Progenitor cell of endocrine pancreas (in vitro differentiated cells): ENCODE data around the gene CAMSAP1. TPM values are rescaled to one million over a fixed set of nuclear protein-coding genes. Genes with fewer than 3 reads are reported as not detected.

Experiments
- DNase-seq: peaks from one replicate; pipeline ENCODE4 v3.0.0; 2021; ENCODE audit warnings: low spot score; ENCODE audit not compliant: unreplicated experiment
- H3K27ac Mint-ChIP-seq: 2 replicates; pipeline ENCODE4 v1.8.0; 2021; ENCODE audit warnings: mild to moderate bottlenecking, moderate library complexity, mixed read lengths
- H3K27me3 Mint-ChIP-seq: 2 replicates; pipeline ENCODE4 v1.8.0; 2021; ENCODE audit warnings: mixed read lengths
- H3K36me3 Mint-ChIP-seq: 2 replicates; pipeline ENCODE4 v1.8.0; 2022; ENCODE audit warnings: mixed read lengths; ENCODE audit not compliant: insufficient read depth
- H3K4me1 Mint-ChIP-seq: 2 replicates; pipeline ENCODE4 v1.8.0; 2021; ENCODE audit warnings: low read depth, mixed read lengths
- H3K4me3 Mint-ChIP-seq: 2 replicates; pipeline ENCODE4 v1.8.0; 2021; ENCODE audit warnings: low read depth, mild to moderate bottlenecking, moderate library complexity, mixed read lengths
- H3K9me3 Mint-ChIP-seq: 2 replicates; pipeline ENCODE4 v1.8.0; 2021; ENCODE audit warnings: low read depth, mixed read lengths
- total RNA-seq: library from RNA; stranded (reverse); gene quantifications from 2 replicates; pipeline ENCODE4 v1.2.1, GENCODE V29; 2021
- TF ChIP-seq, protein P1 (sequence below): fragments of 200-600 bp; sonication (generic); IDR thresholded peaks from one replicate; pipeline ENCODE4 v1.5.0; 2021; ENCODE audit warnings: antibody characterized with exemption, mild to moderate bottlenecking; ENCODE audit not compliant: unreplicated experiment

Gene CAMSAP1
- total RNA-seq, 1 donor from 2014 or later, result 82.2 TPM

DNA sequence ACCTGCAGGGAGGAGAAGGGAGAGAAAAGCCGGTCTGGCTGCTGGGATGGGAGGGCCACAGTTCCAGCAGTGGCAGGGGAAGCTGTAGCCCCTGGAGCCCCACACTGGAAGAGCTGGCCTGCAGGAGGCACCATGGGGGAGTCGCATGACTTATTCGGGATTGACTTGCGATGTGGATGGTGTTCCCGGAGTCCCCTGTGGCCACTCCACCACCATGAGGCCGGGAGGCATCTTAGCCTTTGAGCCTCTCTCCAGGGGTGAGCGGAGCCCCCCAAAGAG is 113.3 kb downstream of the CAMSAP1 start:
- Mint-ChIP-seq H3K36me3 (no peaks in the 10 kb centered on the region), H3K27ac (no peak overlapping the region), H3K9me3 (no peaks in the 10 kb centered on the region), H3K4me3 (no peak overlapping the region), H3K27me3 (no peaks in the 10 kb centered on the region), H3K4me1 (no peaks in the 10 kb centered on the region)
- DNase-seq, result no peak
- TF ChIP-seq, protein P1, sequence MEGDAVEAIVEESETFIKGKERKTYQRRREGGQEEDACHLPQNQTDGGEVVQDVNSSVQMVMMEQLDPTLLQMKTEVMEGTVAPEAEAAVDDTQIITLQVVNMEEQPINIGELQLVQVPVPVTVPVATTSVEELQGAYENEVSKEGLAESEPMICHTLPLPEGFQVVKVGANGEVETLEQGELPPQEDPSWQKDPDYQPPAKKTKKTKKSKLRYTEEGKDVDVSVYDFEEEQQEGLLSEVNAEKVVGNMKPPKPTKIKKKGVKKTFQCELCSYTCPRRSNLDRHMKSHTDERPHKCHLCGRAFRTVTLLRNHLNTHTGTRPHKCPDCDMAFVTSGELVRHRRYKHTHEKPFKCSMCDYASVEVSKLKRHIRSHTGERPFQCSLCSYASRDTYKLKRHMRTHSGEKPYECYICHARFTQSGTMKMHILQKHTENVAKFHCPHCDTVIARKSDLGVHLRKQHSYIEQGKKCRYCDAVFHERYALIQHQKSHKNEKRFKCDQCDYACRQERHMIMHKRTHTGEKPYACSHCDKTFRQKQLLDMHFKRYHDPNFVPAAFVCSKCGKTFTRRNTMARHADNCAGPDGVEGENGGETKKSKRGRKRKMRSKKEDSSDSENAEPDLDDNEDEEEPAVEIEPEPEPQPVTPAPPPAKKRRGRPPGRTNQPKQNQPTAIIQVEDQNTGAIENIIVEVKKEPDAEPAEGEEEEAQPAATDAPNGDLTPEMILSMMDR, result no peak

- Mint-ChIP-seq H3K27ac (no peak overlapping the region), H3K27me3 (no peaks in the 10 kb centered on the region), H3K9me3 (no peaks in the 10 kb centered on the region), H3K36me3 (no peaks in the 10 kb centered on the region), H3K4me3 (no peak overlapping the region), H3K4me1 (no peaks in the 10 kb centered on the region)
- no peak for DNase-seq
- TF ChIP-seq, protein P1, result no peak
Observed at GRCh38 chr9:135793221-135794056, 113.9 kb downstream of the CAMSAP1 start.

DNA sequence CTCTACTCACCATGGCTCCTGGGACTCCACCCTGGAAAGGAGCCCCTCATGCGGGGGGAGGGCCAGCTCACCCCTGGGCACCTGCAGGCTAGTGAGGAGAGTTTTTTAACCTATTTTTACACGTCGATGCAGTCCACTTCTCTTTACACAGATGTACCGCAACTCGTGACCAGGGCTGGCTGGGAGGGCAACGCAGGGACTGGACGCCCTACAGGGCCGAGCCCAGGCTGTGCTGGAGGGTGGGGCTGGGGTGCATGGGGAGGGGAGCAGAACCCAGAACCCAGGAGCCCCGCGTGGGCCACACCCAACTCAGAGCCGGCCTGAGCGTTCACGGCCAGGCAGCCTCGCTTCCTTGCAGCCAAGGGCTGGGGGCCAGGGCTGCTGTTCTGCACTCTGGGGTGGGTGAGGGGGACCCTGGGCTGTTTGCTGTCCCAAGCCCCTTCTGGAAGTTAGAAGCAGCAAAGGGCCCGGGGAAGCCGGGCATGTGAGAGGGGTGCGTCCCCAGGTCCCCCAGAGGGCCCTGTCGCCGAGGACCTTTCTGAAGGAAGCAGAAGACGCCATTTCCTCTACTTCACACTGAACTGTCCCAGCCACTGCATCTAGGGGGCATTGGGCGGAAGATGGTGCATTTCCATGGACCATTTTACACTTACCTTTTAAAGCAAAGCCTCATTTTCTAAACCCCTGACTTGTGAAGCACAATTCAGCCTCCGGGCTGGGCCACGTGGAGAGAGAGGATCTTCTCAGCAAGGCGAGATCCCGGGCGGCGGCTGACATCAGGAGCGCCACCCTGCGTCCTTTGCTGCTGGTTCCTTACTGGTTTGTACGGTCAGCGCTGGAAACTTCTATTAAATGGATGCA is 114.8 kb downstream of the CAMSAP1 start:
- Mint-ChIP-seq H3K27me3 (no peaks in the 10 kb centered on the region), H3K27ac (no peak overlapping the region), H3K36me3 (no peaks in the 10 kb centered on the region), H3K4me3 (no peak overlapping the region), H3K9me3 (no peaks in the 10 kb centered on the region), H3K4me1 (no peaks in the 10 kb centered on the region)
- no peak for DNase-seq
- TF ChIP-seq, protein P1, result no peak

- no peaks in the 10 kb centered on the region for H3K4me1 Mint-ChIP-seq
- no peaks in the 10 kb centered on the region for H3K36me3 Mint-ChIP-seq
- no peak overlapping the region for H3K4me3 Mint-ChIP-seq
- TF ChIP-seq, protein P1, result no peak
- no peaks in the 10 kb centered on the region for H3K27me3 Mint-ChIP-seq
- no peak for DNase-seq
- no peak overlapping the region for H3K27ac Mint-ChIP-seq
- H3K9me3 Mint-ChIP-seq, result no peaks in the 10 kb centered on the region
Observed at GRCh38 chr9:135791431-135792267, 115.7 kb downstream of the CAMSAP1 start.

- no peaks in the 10 kb centered on the region for H3K36me3 Mint-ChIP-seq
- no peak overlapping the region for H3K4me3 Mint-ChIP-seq
- no peaks in the 10 kb centered on the region for H3K4me1 Mint-ChIP-seq
- H3K27me3 Mint-ChIP-seq, result no peaks in the 10 kb centered on the region
- no peaks in the 10 kb centered on the region for H3K9me3 Mint-ChIP-seq
- DNase-seq, result no peak
- TF ChIP-seq, protein P1, result no peak
- H3K27ac Mint-ChIP-seq, result no peak overlapping the region
Observed at GRCh38 chr9:135790850-135791249, 116.5 kb downstream of the CAMSAP1 start.
